VCaP (cell line): ENCODE measurements around the gene DBT.
"Not testable (repeated sequence)": the region's sequence is repeated elsewhere in the genome, so short reads cannot be mapped to it uniquely, and the experiment has no call there.

Experiments used
- H3K27ac ChIP-seq: fragments of 450-650 bp; 2 replicates; pipeline ENCODE4 v1.5.1; 2017
- TF ChIP-seq, protein P1 (sequence below): fragments of 450-650 bp; conservative IDR thresholded peaks from 2 replicates; pipeline ENCODE4 v1.5.1; 2017; ENCODE audit warnings: mild to moderate bottlenecking, moderate library complexity

The DBT gene

DNA sequence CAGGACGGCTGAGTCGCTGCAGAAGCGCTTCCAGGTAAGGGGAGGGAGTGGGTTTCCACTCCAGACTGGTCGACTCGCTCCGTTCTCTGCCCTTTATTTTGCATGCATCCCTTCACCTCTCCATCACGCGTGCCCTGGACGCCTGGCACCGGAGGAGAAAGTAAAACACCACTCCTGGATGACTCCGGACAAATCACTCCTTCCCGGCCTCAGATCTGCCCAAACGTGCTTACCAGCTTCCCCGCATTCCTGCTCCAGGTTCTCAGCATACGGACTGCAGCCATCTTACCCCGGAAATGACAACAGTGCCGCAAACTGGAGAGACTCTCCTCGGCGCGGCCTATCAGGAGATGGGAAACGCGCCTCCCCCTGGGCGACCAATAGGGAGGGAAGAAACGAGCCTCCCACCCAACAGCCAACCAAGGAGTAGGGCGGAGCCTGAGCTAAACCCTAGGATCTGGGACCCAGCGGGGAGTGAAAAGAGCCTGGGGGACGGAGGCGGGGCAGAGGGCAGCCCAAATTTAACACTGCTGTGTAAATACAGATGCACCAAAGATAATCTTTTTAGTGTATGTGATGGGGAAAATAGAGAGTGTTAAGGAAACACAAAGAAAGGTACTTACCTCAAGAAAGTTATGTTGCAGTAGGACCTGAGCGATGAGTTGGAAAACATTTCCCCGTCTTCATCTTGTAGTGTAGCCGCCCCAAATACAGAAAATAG, at the start of gene DBT:
TSS of gene DBT (minus strand) at position 298 of the 721 bp plus-strand sequence. CDS start at position 284, 14 bp downstream.
- TF ChIP-seq, protein P1, sequence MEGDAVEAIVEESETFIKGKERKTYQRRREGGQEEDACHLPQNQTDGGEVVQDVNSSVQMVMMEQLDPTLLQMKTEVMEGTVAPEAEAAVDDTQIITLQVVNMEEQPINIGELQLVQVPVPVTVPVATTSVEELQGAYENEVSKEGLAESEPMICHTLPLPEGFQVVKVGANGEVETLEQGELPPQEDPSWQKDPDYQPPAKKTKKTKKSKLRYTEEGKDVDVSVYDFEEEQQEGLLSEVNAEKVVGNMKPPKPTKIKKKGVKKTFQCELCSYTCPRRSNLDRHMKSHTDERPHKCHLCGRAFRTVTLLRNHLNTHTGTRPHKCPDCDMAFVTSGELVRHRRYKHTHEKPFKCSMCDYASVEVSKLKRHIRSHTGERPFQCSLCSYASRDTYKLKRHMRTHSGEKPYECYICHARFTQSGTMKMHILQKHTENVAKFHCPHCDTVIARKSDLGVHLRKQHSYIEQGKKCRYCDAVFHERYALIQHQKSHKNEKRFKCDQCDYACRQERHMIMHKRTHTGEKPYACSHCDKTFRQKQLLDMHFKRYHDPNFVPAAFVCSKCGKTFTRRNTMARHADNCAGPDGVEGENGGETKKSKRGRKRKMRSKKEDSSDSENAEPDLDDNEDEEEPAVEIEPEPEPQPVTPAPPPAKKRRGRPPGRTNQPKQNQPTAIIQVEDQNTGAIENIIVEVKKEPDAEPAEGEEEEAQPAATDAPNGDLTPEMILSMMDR: no peak
- H3K27ac ChIP-seq: peak within 1 kb of the TSS; percentile 87

DNA sequence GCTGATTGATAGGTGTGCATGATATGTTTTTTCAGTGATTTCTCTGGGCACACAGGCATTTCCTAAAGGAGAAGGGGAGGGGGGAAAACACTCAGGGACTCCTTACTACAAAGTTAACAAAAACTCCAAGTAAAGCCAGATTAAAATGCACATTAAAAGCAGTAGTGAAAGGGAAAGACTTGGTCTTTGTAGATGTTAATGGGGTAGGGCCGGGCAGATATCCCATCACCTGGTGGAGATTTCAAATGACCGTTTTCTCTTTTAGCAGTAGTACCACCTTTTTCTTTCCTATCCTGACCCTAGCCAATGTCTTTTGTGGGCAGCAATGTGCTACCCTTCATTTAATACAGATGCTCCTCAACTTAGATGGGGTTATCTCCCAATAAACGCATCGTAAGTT, 48.9 kb upstream of the DBT start:
- H3K27ac ChIP-seq: no peak overlapping the region
- TF ChIP-seq, protein P1: no peak

DNA sequence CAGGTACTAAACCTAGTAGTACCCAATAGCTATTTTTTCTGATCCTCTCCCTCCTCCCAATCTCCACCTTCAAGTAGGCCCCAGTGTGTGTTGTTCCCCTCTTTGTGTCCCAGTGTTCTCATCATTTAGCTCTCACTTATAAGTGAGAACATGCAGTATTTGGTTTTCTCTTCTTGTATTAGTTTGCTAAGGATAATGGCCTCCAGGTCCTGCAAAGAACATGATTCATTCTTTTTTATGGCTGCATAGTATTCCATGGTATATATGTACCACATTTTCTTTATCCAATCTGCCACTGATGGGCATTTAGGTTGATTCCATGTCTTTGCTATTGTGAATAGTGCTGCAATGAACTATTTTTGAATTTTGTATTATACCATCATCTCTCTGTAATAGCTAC, 47.4 kb upstream of the DBT start:
- H3K27ac ChIP-seq: not testable (repeated sequence)

DNA sequence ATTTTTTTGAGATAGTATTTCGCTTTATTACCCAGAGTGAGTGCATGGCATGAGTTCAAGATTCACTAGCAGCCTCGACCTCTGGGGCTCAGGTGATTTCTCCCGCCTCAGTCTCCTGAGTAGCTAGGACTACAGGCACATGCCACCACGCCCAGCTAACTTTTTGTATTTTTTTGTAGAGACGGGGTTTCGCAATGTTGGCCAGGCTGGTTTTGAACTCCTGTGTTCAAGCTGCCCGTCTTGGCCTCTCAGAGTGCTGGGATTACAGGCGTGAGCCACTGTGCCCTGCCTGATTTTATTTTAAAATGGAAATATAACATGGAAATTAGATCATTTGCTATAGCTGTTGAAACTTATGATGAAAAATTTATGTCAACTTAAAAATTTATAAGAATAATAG, 46.5 kb upstream of the DBT start:
- TF ChIP-seq, protein P1: no peak
- no peak overlapping the region for H3K27ac ChIP-seq

DNA sequence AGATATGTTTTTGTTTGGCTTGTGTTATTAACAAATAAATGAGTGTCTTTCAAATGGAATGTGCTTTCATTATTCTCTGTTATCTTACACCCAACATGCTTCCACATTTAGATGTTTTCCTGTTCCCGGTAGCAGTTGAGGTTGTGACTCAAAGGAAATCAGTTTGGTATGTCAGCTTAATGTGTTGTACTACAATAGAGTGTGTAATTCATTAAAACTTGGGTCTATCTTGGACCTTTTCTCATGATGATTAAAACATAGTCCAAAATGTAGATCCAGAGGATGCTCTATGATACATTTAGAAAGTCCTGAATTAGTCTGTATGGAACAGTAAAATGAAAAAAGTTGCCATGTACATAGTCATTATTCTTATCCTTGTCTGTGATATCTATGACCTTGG, 43.1 kb upstream of the DBT start:
- TF ChIP-seq, protein P1: no peak
- H3K27ac ChIP-seq: no peak overlapping the region

DNA sequence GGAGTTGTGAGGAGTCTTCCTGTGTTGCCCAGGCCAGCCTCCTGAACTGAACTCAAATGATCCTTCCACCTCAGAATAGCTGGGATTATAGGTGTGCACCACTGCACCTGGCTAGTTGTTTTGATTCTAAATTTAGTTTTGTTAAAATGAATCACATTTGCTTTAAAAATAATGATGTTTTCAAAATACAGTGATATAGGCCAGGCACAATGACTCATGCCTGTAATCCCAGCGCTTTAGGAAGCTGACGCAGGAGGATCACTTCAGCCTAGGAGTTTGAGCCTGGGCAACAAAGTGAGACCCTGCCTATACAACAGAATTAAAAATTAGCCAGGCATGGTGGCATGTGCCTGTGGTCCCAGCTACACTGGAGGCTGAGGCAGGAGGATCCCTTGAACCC, 40.7 kb upstream of the DBT start:
- H3K27ac ChIP-seq: no peak overlapping the region
- TF ChIP-seq, protein P1: no peak

DNA sequence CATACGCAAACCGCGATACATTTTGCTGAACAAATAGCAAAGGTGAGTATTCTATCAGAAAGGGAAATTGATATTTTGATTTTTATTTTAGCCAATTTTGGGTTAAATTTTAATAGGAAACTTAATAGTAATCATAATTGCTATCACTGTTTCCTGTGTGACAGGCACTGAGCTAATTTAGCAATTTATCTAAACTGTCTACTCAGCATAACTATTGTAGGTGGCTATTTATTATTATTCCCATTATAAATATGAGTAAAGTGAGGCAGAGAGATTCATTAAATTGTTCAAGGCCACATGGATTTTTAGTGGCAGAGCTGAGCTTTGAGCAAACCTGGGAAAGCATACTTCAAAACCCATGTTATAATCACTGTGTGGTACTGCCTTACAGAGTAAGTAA, 37.5 kb upstream of the DBT start:
- TF ChIP-seq, protein P1: no peak

DNA sequence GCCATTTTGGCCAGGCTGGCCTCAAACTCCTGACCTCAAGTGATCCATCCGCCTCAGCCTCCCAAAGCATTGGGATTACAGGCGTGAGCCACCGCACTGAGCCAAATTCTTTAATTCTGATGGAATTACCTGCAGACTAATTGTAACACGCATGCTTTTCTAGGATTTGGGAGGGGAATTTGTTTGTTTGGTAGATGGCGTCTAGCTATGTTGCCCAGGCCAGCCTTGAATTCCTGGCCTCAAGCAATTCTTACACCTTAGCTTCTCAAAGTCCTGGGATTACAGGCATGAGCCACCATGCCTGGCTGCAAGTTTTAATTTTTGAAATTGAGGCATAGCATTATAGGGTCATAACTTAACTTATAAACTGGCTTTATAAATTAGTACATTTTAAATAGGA, 35.0 kb upstream of the DBT start:
- no peak overlapping the region for H3K27ac ChIP-seq
- TF ChIP-seq, protein P1: no peak

More for the DNA sequence above, 37.5 kb upstream of the DBT start:
- H3K27ac ChIP-seq: no peak overlapping the region
